Measurements from ENCODE around the gene SULT2B1.
A peak's percentile ranks its signal among the peaks of the same experiment; 100 is the strongest.

DNA sequence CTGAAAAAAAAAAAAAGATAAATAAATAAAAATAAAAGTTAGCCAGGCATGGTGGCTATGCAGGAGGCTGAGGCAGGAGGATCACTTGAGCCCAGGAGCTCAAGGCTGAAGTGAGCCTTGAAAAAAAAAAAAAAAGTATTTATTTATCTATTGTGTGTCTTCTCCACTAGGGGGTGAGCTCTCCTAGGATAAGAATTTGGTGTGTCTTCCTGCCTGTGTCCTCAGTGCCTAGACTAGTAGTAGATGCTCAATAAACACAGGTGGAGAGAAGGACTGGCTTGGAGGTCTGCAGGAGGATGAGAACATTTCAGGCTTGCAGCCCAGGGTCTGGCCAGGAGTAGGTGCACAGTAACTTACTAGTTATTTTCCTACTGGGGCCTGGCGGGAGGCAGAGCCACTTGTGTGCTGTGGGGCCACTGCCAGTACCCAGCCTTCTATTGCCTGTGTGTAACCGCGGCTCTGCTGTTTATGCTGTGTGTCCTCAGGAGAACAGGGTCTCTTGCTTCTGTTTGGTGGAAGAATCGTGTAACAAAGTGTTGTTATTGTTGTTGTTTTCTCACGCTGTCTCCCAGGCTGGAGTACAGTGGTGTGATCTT, 45.7 kb upstream of the SULT2B1 start:
- TF ChIP-seq, protein P1, sequence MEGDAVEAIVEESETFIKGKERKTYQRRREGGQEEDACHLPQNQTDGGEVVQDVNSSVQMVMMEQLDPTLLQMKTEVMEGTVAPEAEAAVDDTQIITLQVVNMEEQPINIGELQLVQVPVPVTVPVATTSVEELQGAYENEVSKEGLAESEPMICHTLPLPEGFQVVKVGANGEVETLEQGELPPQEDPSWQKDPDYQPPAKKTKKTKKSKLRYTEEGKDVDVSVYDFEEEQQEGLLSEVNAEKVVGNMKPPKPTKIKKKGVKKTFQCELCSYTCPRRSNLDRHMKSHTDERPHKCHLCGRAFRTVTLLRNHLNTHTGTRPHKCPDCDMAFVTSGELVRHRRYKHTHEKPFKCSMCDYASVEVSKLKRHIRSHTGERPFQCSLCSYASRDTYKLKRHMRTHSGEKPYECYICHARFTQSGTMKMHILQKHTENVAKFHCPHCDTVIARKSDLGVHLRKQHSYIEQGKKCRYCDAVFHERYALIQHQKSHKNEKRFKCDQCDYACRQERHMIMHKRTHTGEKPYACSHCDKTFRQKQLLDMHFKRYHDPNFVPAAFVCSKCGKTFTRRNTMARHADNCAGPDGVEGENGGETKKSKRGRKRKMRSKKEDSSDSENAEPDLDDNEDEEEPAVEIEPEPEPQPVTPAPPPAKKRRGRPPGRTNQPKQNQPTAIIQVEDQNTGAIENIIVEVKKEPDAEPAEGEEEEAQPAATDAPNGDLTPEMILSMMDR (conservative IDR thresholded peaks at IDR 0.05; ENCODE audit: low read length) = peak; percentile 81
- TF ChIP-seq EZH2phosphoT487 (IDR thresholded peaks at IDR 0.05; ENCODE audit: borderline replicate concordance, low read depth, low read length) = no peak
